Kidney epithelial cell (primary cell): Measurements from ENCODE around the gene PPP2R2C. TPM values are rescaled to one million over a fixed set of nuclear protein-coding genes. Genes with fewer than 3 reads are reported as not detected.

Experiments
- DNase-seq: peaks from one replicate; pipeline ENCODE4 v3.0.0-alpha.2; 2010; ENCODE audit warnings: low read depth
- H3K27me3 ChIP-seq: 2 replicates; pipeline ENCODE4 v1.6.0; 2011; ENCODE audit warnings: low read length; ENCODE audit not compliant: control insufficient read depth, insufficient read depth
- H3K36me3 ChIP-seq: 2 replicates; pipeline ENCODE4 v1.5.1; 2011; ENCODE audit warnings: low read length; ENCODE audit not compliant: control insufficient read depth, insufficient read depth
- H3K4me3 ChIP-seq: 2 replicates; pipeline ENCODE4 v1.5.1; 2011; ENCODE audit warnings: low read depth, mild to moderate bottlenecking, control low read depth, low read length
- total RNA-seq: library from RNA; depleted of rRNA; stranded (reverse); fragments of >200 nt; gene quantifications from 2 replicates; pipeline ENCODE4 v1.2.3, GENCODE V29; 2015
- TF ChIP-seq, protein P1 (sequence below): IDR thresholded peaks from 2 replicates; pipeline ENCODE4 v1.5.1; 2011; ENCODE audit warnings: mild to moderate bottlenecking, moderate library complexity, low read length, control low read depth, inconsistent platforms; ENCODE audit not compliant: insufficient read depth, poor library complexity, severe bottlenecking

Gene PPP2R2C
- total RNA-seq, 1 donor from 2014 or later = not detected

GRCh38 chr4:6502747-6503465, 30.5 kb upstream of the PPP2R2C start:
- Histone ChIP-seq H3K36me3 (no peaks in the 10 kb centered on the region), H3K27me3 (no peaks in the 10 kb centered on the region), H3K4me3 (no peak overlapping the region)
- DNase-seq = no peak
- TF ChIP-seq, protein P1, sequence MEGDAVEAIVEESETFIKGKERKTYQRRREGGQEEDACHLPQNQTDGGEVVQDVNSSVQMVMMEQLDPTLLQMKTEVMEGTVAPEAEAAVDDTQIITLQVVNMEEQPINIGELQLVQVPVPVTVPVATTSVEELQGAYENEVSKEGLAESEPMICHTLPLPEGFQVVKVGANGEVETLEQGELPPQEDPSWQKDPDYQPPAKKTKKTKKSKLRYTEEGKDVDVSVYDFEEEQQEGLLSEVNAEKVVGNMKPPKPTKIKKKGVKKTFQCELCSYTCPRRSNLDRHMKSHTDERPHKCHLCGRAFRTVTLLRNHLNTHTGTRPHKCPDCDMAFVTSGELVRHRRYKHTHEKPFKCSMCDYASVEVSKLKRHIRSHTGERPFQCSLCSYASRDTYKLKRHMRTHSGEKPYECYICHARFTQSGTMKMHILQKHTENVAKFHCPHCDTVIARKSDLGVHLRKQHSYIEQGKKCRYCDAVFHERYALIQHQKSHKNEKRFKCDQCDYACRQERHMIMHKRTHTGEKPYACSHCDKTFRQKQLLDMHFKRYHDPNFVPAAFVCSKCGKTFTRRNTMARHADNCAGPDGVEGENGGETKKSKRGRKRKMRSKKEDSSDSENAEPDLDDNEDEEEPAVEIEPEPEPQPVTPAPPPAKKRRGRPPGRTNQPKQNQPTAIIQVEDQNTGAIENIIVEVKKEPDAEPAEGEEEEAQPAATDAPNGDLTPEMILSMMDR = no peak

DNA sequence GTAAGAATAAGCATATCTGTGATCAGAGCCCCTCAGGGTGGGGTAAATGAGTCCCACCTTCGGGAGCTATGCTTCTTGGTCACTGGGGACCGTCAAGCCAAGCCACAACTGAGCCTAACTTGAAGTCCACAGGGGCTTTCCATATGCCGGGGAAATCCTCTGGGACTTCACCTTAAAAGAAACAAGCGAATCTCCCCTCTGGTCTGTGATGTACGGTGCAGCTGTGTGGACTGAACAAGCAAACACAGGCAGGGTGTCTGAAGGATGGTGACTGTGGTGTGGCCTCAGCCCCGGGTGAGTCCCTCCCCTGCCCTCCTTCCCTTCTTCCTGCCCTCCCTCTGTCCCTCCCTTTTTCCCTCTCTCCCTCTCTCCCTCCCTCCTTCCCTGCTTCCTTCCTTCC, 29.7 kb upstream of the PPP2R2C start:
- TF ChIP-seq, protein P1 = no peak

GRCh38 chr4:6501171-6501570, 28.8 kb upstream of the PPP2R2C start:
- Histone ChIP-seq H3K4me3 (no peak overlapping the region), H3K36me3 (no peaks in the 10 kb centered on the region), H3K27me3 (no peaks in the 10 kb centered on the region)
- no peak for DNase-seq
- TF ChIP-seq, protein P1 = no peak

More for the DNA sequence above, 29.7 kb upstream of the PPP2R2C start:
- DNase-seq = no peak
- no peak overlapping the region for H3K4me3 ChIP-seq
- H3K36me3 ChIP-seq = no peaks in the 10 kb centered on the region
- H3K27me3 ChIP-seq = no peaks in the 10 kb centered on the region

DNA sequence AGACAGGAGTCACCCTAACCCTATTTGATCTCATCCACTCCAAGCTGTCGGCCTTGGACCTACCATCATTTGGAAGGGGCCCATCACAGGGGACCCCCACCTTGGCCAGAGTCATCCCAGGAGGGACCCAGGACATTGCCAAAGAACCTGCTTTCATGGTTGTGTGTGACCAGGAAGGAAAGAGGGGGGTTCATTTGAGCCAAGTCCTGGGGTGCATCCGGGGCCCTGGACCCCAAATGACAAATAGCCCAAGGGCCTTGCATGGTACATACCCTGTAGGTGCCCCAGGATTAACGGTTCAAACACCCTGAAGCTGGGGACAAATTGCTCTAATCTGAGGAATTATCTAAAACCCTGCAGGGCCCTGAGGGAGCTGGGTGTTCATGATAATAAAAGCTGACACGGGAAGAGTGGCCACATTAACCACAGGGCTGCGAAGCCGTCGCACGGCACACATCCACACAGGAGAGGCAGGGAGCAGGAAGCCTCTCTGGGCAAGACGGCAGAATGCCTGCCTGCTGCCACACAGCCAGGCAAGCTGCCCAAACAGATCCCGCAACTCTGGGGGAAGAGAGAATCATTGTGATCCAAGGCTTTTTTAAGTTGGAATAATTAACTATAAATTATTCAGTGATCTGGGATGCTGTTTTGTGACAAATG, 28.2 kb upstream of the PPP2R2C start:
- Histone ChIP-seq H3K36me3 (no peaks in the 10 kb centered on the region), H3K27me3 (no peaks in the 10 kb centered on the region), H3K4me3 (no peak overlapping the region)
- TF ChIP-seq, protein P1 = no peak
- no peak for DNase-seq

GRCh38 chr4:6499238-6499600, 26.8 kb upstream of the PPP2R2C start:
- peaks cover 1% of the 10 kb centered on the region for H3K27me3 ChIP-seq
- H3K4me3 ChIP-seq = no peak overlapping the region
- DNase-seq = no peak
- no peaks in the 10 kb centered on the region for H3K36me3 ChIP-seq
- TF ChIP-seq, protein P1 = no peak
